Vagina (tissue), 2 donors: ENCODE data around the gene TLCD3B. TPM values are rescaled to one million over a fixed set of nuclear protein-coding genes. Genes with fewer than 3 reads are reported as not detected.

Experiments
- DNase-seq, 2 donors: peaks; one replicate each; pipeline ENCODE4 v3.0.0-alpha.2; 2017; ENCODE audit errors: extremely low spot score in 2 of 2
- H3K27ac ChIP-seq: fragments of 200-600 bp; sonication (generic); one replicate; pipeline ENCODE4 v1.5.1; 2019
- H3K27me3 ChIP-seq: fragments of 200-600 bp; sonication (generic); one replicate; pipeline ENCODE4 v1.5.1; 2019
- H3K36me3 ChIP-seq, 2 donors: fragments of 200-600 bp; sonication (generic); one replicate each; pipeline ENCODE4 v1.5.1; 2017 to 2019
- H3K4me1 ChIP-seq: fragments of 200-600 bp; sonication (generic); one replicate; pipeline ENCODE4 v1.5.1; 2019
- H3K4me3 ChIP-seq, 2 donors: fragments of 200-600 bp; sonication (generic); 1 replicate in 1 of 2; 2 replicates in 1 of 2; pipeline ENCODE4 v1.5.1; 2016 to 2019
- H3K9me3 ChIP-seq: fragments of 200-600 bp; sonication (generic); one replicate; pipeline ENCODE4 v1.5.1; 2019
- POLR2A ChIP-seq, 2 donors: fragments of 450-650 bp; IDR thresholded peaks; one replicate each; pipeline ENCODE4 v1.6.1; 2017; ENCODE audit warnings: antibody characterized with exemption in 2 of 2, mild to moderate bottlenecking in 2 of 2, moderate library complexity in 2 of 2
- POLR2AphosphoS5 ChIP-seq, 2 donors: sonication (generic); formaldehyde crosslinking; IDR thresholded peaks; one replicate each; pipeline ENCODE4 v1.9.0; 2017; ENCODE audit warnings: antibody characterized with exemption in 2 of 2, mild to moderate bottlenecking in 2 of 2, low read depth in 1 of 2; ENCODE audit not compliant: insufficient read depth in 1 of 2
- intact Hi-C: fragments of 100-400 bp; cut with DNase I; formaldehyde crosslinking; loops from one replicate; pipeline ENCODE4 v1.15.1; 2023
- total RNA-seq: library from RNA; depleted of rRNA; stranded (reverse); fragments of >200 nt; gene quantifications from one replicate; pipeline ENCODE4 v1.2.3, GENCODE V29; 2016
- TF ChIP-seq, protein P1 (sequence below), 3 experiments: fragments of 450-650 bp in 2 of 3; fragments of 200-600 bp in 1 of 3; sonication (generic) in 1 of 3; IDR thresholded peaks; one replicate each; pipeline ENCODE4 v1.5.1; 2017 to 2019; ENCODE audit warnings: antibody characterized with exemption in 3 of 3, mild to moderate bottlenecking in 2 of 3, moderate library complexity in 2 of 3

Gene TLCD3B
- total RNA-seq, 1 donor from 2014 or later = 0.98 TPM

DNA sequence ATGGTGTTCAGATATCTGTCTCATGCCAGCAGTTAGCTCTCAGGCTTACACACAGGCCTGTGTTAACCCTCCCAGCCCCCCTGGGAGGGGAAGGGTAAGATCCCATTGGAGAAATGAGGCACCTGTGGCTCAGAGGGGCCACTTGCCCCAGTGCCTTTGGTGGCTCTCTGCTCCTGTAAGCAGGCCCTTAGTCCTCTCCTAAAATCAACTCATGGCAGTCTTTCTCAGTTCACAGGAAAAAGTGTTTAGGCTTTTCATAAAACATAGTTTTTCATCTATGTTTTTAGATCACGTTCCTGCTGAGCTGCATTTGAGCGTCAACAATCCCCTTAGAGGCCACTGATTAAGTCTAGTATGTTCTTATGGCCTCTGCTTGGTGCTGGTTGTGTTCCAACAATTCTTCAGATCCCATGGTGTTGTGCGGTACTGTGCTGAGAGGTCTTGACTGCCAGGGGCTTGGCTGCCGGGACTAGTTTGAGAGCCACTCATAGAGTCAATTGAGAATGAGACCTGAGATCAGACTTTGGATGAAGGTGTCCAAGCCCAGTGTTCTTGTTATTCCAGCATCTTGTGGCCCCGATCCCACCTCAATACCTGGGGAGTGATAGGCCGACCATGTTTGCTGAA lies 46.8 kb downstream of the TLCD3B start:
- Histone ChIP-seq H3K36me3 (peaks cover 0 to 93% of the 10 kb centered on the region in 2 donors), H3K9me3 (no peaks in the 10 kb centered on the region), H3K4me1 (no peaks in the 10 kb centered on the region), H3K27ac (no peak overlapping the region), H3K4me3 (no peak overlapping the region), H3K27me3 (no peaks in the 10 kb centered on the region)
- intact Hi-C loops = no loop called here
- no peak for DNase-seq
- no peak for TF ChIP-seq POLR2AphosphoS5 (IDR thresholded peaks at IDR 0.05; ENCODE audit: insufficient read depth in 1 of 2, low read depth in 1 of 2)
- TF ChIP-seq, protein P1, sequence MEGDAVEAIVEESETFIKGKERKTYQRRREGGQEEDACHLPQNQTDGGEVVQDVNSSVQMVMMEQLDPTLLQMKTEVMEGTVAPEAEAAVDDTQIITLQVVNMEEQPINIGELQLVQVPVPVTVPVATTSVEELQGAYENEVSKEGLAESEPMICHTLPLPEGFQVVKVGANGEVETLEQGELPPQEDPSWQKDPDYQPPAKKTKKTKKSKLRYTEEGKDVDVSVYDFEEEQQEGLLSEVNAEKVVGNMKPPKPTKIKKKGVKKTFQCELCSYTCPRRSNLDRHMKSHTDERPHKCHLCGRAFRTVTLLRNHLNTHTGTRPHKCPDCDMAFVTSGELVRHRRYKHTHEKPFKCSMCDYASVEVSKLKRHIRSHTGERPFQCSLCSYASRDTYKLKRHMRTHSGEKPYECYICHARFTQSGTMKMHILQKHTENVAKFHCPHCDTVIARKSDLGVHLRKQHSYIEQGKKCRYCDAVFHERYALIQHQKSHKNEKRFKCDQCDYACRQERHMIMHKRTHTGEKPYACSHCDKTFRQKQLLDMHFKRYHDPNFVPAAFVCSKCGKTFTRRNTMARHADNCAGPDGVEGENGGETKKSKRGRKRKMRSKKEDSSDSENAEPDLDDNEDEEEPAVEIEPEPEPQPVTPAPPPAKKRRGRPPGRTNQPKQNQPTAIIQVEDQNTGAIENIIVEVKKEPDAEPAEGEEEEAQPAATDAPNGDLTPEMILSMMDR (IDR thresholded peaks at IDR 0.05) = no peak
- TF ChIP-seq POLR2A (IDR thresholded peaks at IDR 0.05) = no peak

DNA sequence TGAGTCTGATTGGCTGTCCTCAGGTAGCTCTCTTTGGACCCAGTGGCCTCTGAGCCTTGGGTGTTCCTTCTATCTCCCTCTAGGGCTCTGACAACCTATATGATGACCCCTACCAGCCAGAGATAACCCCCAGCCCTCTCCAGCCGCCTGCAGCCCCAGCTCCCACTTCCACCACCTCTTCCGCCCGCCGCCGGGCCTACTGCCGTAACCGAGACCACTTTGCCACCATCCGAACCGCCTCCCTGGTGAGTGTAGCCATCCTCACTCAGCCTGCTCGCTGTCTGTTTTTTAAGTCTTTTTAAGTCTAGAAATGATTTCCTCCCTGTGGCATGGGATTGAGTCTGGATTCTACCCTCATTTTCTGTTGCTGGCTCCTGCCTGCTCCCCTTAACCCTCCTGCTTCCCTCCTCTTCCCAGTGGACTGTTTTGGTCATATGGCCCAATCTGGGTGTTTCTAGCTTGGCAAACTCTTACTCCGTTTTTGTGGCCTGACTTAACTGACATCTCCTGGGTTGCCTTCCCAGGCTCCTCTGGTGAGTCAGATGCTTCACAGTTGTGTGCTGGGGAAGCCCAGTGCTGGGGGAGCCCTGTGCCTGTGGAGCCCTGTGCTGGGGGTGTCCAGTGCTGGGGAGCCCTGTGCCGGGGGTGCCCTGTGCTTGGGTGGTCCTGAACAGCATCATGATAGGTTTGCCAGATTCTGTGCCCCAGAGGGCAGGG lies 47.5 kb downstream of the TLCD3B start:
- Histone ChIP-seq H3K36me3 (peaks cover 0 to 100% of the 10 kb centered on the region in 2 donors), H3K27me3 (no peaks in the 10 kb centered on the region), H3K4me3 (no peak overlapping the region), H3K4me1 (no peaks in the 10 kb centered on the region), H3K9me3 (no peaks in the 10 kb centered on the region), H3K27ac (no peak overlapping the region)
- TF ChIP-seq, protein P1 (IDR thresholded peaks at IDR 0.05) = no peak
- TF ChIP-seq POLR2AphosphoS5 (IDR thresholded peaks at IDR 0.05; ENCODE audit: insufficient read depth in 1 of 2, low read depth in 1 of 2) (no peak), POLR2A (IDR thresholded peaks at IDR 0.05) (no peak)
- intact Hi-C loops = no loop called here
- DNase-seq = no peak

GRCh38 chr16:29982560-29983419 lies 48.3 kb downstream of the TLCD3B start:
- Histone ChIP-seq H3K27ac (no peak overlapping the region), H3K4me3 (no peak overlapping the region), H3K9me3 (no peaks in the 10 kb centered on the region), H3K4me1 (peaks cover 3% of the 10 kb centered on the region), H3K27me3 (no peaks in the 10 kb centered on the region), H3K36me3 (peaks cover 0 to 100% of the 10 kb centered on the region in 2 donors)
- DNase-seq = no peak
- intact Hi-C loops = no loop called here
- TF ChIP-seq POLR2A (IDR thresholded peaks at IDR 0.05) = no peak
- TF ChIP-seq, protein P1 (IDR thresholded peaks at IDR 0.05) = no peak
- TF ChIP-seq POLR2AphosphoS5 (IDR thresholded peaks at IDR 0.05; ENCODE audit: insufficient read depth in 1 of 2, low read depth in 1 of 2) = no peak

DNA sequence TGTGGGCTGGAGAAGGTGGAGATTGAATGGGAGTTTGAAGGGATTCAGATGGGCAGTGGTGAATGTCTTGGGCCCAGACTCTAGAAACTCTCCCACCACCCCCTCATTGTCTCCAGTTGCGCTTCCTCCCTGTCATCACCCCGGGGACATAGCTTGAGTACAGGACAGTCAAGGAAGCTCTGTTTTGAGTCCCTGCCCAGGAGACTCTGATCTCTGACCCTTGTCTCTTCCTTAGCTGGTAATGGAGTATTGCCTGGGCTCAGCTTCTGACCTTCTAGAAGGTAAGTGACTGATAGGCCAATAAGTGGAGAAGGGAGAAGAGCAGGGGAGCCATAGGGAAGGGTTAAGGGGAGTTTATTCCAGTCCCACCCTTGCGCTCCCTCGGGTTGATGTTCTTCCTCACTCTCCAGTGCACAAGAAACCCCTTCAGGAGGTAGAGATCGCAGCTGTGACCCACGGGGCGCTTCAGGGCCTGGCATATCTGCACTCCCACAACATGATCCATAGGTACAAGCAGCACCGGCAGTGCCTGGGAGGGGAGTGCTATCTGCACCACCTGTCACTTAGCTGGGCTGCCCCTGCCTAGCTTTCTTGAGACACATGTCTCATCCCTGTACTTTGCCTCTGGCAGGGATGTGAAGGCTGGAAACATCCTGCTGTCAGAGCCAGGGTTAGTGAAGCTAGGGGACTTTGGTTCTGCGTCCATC lies 52.4 kb downstream of the TLCD3B start:
- TF ChIP-seq, protein P1 (IDR thresholded peaks at IDR 0.05) = no peak
- TF ChIP-seq POLR2A (IDR thresholded peaks at IDR 0.05) (no peak), POLR2AphosphoS5 (IDR thresholded peaks at IDR 0.05; ENCODE audit: insufficient read depth in 1 of 2, low read depth in 1 of 2) (no peak)
- Histone ChIP-seq H3K27me3 (no peaks in the 10 kb centered on the region), H3K4me3 (no peak overlapping the region), H3K27ac (no peak overlapping the region), H3K9me3 (no peaks in the 10 kb centered on the region), H3K4me1 (peaks cover 39% of the 10 kb centered on the region), H3K36me3 (peaks cover 0 to 62% of the 10 kb centered on the region in 2 donors)
- intact Hi-C loops = no loop called here
- no peak for DNase-seq
